Mucosa of descending colon (tissue), 3 donors: ENCODE results near the gene TCL1A. TPM values are rescaled to one million over a fixed set of nuclear protein-coding genes. Genes with fewer than 3 reads are reported as not detected.

Experiments used
- ATAC-seq: fragments of 200-7000 bp; cut with Tn5 transposase; one replicate; pipeline ENCODE4 v1.9.1; 2020; ENCODE audit warnings: mild to moderate bottlenecking, moderate library complexity
- DNase-seq, 3 donors: peaks; one replicate each; pipeline ENCODE4 v3.0.0-alpha.2; 2020
- H3K36me3 ChIP-seq: fragments of 200-600 bp; one replicate; pipeline ENCODE4 v1.8.0; 2021; ENCODE audit warnings: low read depth, mild to moderate bottlenecking
- H3K4me1 ChIP-seq: fragments of 200-600 bp; one replicate; pipeline ENCODE4 v1.8.0; 2021; ENCODE audit warnings: low read depth, mild to moderate bottlenecking
- H3K4me3 ChIP-seq: fragments of 200-600 bp; one replicate; pipeline ENCODE4 v1.8.0; 2021; ENCODE audit warnings: mild to moderate bottlenecking
- H3K9me3 ChIP-seq: fragments of 200-600 bp; one replicate; pipeline ENCODE4 v1.8.0; 2021; ENCODE audit warnings: mild to moderate bottlenecking
- intact Hi-C, 2 donors: fragments of 100-400 bp; cut with DNase I in 1 of 2; cut with micrococcal nuclease in 1 of 2; formaldehyde crosslinking; loops; one replicate each; pipeline versions ENCODE4 v1.11.0 to v1.11.1; 2022; cut with DNase I, micrococcal nuclease
- total RNA-seq, 3 donors: library from RNA; stranded (reverse); fragmentation: NEBNext Ultra II Directional in 2 of 3; extraction: Animal tissue kit (Norgen Biotek cat#: 25700) in 2 of 3; gene quantifications; one replicate each; pipeline versions ENCODE4 v1.2.1 to v1.2.4, GENCODE V29; 2021 to 2023
- TF ChIP-seq, protein P1 (sequence below): fragments of 200-600 bp; IDR thresholded peaks from one replicate; pipeline ENCODE4 v1.8.0; 2022; ENCODE audit warnings: antibody characterized with exemption, mild to moderate bottlenecking
- donor health status: DM: no; HTN: no; CAD: no; lungs with moderate emphysema.
- donor health status: DM: no; HTN: no; CAD: no.
- donor health status: DM: no; HTN: yes; CAD: no.

TCL1A gene
- total RNA-seq, 3 donors from 2014 or later = 0.31 TPM; not detected in 2

DNA sequence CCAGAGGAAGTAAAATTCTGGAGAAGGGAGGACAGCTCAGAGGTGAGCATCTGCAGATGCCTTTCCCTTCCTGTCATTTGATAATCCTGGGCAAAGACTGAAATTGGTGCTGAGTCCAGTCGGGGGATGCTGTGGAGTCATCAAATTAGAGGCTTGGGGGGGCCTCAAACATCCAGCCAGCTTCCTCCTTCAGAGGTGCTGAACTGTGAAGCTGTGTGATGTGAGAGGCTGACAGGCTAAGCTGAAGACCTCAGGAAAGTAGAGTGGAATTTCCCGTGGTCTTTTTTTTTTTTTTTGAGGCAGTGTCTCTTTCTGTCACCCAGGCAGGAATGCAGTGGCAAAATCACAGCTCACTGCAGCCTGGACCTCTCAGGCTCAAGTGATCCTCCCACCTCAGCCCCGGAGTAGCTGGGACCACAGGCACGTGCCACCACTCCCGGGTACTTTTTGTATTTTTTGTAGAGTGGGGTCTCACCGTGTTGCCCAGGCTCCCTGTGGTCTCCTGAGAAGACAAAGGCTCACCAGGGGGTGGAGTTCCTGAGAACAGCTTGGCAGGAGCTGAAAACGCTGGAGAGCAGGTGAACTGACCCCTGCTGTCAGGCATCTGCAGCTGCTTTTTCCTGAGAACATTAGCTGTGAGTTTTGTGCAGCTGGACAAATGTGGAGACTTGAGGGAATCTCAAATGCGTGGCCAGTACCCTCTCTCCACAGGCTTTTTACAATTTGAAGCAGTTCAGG is 33.8 kb downstream of the TCL1A start:
- ATAC-seq (no peak), DNase-seq (no peak)
- TF ChIP-seq, protein P1, sequence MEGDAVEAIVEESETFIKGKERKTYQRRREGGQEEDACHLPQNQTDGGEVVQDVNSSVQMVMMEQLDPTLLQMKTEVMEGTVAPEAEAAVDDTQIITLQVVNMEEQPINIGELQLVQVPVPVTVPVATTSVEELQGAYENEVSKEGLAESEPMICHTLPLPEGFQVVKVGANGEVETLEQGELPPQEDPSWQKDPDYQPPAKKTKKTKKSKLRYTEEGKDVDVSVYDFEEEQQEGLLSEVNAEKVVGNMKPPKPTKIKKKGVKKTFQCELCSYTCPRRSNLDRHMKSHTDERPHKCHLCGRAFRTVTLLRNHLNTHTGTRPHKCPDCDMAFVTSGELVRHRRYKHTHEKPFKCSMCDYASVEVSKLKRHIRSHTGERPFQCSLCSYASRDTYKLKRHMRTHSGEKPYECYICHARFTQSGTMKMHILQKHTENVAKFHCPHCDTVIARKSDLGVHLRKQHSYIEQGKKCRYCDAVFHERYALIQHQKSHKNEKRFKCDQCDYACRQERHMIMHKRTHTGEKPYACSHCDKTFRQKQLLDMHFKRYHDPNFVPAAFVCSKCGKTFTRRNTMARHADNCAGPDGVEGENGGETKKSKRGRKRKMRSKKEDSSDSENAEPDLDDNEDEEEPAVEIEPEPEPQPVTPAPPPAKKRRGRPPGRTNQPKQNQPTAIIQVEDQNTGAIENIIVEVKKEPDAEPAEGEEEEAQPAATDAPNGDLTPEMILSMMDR = no peak
- Histone ChIP-seq H3K4me1 (no peaks in the 10 kb centered on the region), H3K9me3 (no peaks in the 10 kb centered on the region), H3K4me3 (no peak overlapping the region), H3K36me3 (no peaks in the 10 kb centered on the region)
- intact Hi-C loops = no loop called here

DNA sequence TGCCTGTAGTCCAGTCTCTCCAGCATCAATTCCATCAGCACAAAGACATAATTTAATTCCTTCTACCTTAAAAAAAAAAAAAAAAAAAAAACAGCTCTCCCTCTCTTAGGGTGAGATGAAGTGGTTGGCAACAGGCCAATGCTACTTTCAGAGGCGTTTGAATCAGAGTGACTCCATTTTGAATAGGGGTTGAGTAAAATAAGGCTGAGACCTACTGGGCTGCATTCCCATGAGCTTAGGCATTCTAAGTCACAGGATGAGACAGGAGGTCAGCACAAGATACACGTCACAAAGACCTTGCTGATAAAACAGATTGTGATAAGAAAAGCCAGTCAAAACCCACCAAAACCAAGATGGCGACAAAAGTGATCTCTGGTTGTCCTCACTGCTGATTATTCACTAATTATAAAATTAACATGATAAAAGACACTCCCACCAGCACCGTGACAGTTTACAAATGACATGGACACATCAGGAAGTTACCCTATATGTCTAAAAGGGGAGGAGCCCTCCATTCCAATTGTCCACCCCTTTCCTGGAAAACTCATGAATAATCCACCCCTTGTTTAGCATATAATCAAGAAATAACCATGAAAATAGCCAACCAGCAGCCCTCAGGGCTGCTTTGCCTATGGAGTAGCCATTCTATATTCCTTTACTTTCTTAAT is 34.6 kb downstream of the TCL1A start:
- no peaks in the 10 kb centered on the region for H3K9me3 ChIP-seq
- no peak overlapping the region for H3K4me3 ChIP-seq
- TF ChIP-seq, protein P1 = no peak
- H3K4me1 ChIP-seq = no peaks in the 10 kb centered on the region
- H3K36me3 ChIP-seq = no peaks in the 10 kb centered on the region
- ATAC-seq (no peak), DNase-seq (no peak)
- intact Hi-C loops = no loop called here

DNA sequence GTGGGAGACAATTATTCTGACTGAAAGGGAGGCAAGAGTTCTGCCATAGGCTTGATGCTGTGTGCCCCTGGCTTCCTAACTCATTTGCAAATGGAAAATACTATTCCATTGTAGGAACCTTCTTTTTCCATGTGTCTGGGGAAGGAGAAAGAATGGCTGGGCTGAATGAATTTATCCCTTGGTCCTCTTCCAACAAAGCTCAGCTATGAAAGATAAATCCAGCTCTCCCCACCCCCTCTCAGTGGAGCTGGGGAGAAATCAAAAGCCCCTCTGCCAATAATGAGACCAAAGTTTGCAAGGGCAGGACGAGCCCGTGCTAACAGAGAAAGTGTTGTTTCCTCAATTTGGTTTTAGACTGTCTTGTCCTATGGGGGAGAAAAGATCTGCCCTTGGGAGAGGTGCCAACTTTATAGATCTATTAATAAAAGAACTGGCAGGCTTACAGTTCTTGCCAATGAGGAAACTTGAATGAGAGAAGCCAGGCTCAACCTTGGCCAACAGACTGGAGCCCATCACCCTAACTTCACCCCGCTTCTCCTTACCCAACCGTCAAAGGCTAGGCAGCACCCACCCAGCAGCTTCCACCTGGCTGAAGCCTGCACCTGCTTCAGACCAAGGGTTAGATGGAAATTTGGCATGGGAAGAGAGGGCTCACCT is 36.6 kb downstream of the TCL1A start:
- Histone ChIP-seq H3K4me1 (no peaks in the 10 kb centered on the region), H3K36me3 (no peaks in the 10 kb centered on the region), H3K4me3 (no peak overlapping the region), H3K9me3 (no peaks in the 10 kb centered on the region)
- intact Hi-C loops = no loop called here
- DNase-seq (no peak), ATAC-seq (no peak)
- TF ChIP-seq, protein P1 = no peak

DNA sequence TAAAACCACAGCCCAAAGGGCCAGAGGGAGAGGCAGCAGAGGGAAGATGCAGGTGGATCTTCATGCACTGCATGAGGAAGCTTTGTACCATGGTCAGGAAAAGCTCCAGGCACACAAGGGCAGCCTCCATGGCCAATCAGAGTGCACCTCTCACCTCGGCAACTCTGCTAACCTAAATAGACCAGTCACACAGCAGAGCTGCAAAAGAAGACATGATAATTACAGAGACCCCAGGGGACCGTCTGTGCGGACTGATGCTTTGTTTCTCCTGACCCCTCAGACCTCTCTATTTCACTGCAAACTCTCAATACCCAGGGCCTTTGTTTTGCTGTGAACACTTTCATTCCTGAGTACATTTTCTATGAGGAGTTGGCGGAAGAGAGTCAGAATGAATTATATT is 38.4 kb downstream of the TCL1A start:
- no peaks in the 10 kb centered on the region for H3K36me3 ChIP-seq
- TF ChIP-seq, protein P1 = no peak
- DNase-seq (no peak), ATAC-seq (no peak)
- no peaks in the 10 kb centered on the region for H3K4me1 ChIP-seq
- intact Hi-C loops = no loop called here
- H3K4me3 ChIP-seq = no peak overlapping the region
- no peaks in the 10 kb centered on the region for H3K9me3 ChIP-seq

DNA sequence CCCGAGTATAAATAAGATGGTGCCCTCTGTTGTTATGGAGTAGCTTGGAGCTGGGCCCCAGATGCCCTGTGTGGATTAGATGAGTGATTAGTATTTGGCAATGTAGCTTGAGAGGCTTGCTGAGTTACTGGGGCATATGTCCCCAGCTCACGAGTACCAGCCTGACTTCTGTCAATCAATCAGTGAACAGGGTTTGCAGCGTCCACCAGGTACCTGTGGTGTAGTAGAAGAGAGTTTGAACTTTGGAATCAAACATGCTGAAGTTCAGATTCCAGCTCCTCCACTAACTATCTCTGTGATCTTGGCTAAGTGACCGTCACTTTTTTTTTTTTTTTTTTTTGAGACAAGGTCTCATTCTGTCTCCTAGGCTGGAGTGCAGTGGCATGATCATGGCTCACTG is 39.3 kb downstream of the TCL1A start:
- no peak for DNase-seq
- intact Hi-C loops = no loop called here

More for the DNA sequence above, 39.3 kb downstream of the TCL1A start:
- H3K36me3 ChIP-seq = no peaks in the 10 kb centered on the region
- TF ChIP-seq, protein P1 = no peak
- H3K4me1 ChIP-seq = no peaks in the 10 kb centered on the region
- H3K4me3 ChIP-seq = no peak overlapping the region
- H3K9me3 ChIP-seq = no peaks in the 10 kb centered on the region
- ATAC-seq = no peak
